GM12875 (cell line): Measurements from ENCODE around the gene SESN1.

Source experiments
- H3K4me3 ChIP-seq: one replicate; pipeline ENCODE4 v1.5.1; 2011; ENCODE audit warnings: low read depth, low read length, control low read depth
- TF ChIP-seq, protein P1 (sequence below): IDR thresholded peaks from 2 replicates; pipeline ENCODE4 v1.5.1; 2011; ENCODE audit warnings: low read depth, mild to moderate bottlenecking, control low read depth, inconsistent platforms, low read length, moderate library complexity, borderline replicate concordance; ENCODE audit not compliant: insufficient read depth

SESN1 gene

DNA sequence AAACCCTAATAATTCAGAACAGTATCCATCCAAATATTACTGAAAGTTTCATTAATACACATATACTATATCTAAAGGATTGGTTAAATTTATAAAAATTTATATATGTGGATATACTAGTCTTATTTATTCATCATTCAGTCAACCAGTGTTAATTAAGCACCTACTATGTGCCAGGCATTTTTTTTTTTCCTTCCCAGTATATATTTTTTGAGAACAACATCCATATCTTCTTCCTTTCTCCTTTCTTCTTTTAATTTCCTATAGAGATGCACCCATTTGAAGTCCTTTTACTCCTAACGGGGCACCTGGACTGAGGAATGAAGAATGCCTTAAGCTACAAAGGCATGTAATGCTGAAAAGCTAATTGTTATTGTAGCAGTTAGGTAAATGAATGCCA is 72.8 kb downstream of the SESN1 start:
- TF ChIP-seq, protein P1, sequence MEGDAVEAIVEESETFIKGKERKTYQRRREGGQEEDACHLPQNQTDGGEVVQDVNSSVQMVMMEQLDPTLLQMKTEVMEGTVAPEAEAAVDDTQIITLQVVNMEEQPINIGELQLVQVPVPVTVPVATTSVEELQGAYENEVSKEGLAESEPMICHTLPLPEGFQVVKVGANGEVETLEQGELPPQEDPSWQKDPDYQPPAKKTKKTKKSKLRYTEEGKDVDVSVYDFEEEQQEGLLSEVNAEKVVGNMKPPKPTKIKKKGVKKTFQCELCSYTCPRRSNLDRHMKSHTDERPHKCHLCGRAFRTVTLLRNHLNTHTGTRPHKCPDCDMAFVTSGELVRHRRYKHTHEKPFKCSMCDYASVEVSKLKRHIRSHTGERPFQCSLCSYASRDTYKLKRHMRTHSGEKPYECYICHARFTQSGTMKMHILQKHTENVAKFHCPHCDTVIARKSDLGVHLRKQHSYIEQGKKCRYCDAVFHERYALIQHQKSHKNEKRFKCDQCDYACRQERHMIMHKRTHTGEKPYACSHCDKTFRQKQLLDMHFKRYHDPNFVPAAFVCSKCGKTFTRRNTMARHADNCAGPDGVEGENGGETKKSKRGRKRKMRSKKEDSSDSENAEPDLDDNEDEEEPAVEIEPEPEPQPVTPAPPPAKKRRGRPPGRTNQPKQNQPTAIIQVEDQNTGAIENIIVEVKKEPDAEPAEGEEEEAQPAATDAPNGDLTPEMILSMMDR, result no peak

DNA sequence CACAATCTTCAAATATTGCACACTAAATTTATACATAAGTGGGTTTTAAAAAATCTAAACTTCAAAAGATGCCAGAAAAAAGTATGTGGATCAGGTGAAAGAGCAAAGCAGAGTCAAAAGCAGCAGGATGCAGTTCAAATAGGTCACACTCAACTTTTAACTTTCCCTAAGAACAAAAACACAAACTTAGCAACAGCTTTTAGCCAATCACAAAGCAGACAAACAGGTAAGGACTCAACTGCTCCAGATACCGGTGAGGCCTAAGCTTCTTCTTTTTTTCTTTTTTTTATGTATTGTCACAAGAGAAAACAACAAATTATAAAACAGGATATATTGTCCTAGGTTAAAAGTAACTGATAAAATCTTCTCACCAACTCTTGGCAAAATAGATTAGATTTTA is 74.7 kb downstream of the SESN1 start:
- no peak overlapping the region for H3K4me3 ChIP-seq
- TF ChIP-seq, protein P1, result no peak

More for the DNA sequence above, 72.8 kb downstream of the SESN1 start:
- no peak overlapping the region for H3K4me3 ChIP-seq

DNA sequence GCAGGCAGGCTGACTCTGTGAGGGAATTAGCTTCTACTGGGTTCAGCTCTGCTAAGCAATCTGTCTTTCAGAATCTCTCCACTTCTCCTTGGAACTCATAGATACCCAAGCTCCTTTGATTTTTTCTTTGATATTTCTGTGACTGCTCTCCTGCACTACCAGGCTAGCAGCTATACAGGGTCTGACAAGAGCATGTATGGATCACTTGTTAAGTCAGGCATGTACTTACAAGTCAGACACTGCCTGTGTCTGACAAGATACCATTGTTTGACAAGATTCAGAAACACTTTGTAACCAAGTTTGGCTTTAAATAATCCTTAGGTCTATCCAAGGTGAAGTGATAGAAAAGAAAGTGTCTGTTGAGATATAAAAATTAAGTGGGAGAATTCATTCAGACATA is 79.5 kb downstream of the SESN1 start:
- TF ChIP-seq, protein P1, result no peak

DNA sequence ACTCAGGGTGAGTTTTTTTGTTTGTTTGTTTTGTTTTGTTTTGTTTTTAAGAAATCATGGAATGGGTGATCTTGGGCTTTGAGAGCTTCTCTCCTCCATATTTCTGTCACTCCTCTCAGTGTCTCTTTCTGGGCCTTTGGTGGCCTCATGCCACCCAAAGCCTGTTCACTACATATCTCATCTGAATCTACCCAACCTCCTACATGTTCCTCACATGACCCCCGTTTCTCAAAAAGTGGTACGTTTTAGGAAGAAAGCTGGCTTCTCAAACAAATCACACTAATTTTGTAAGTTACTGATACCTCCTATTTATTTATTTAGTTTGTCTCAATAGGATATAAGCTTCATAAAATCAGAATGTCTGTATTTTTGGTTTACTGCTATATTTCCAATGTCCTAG is 80.0 kb downstream of the SESN1 start:
- no peak overlapping the region for H3K4me3 ChIP-seq
- TF ChIP-seq, protein P1, result no peak

More for the DNA sequence above, 79.5 kb downstream of the SESN1 start:
- no peak overlapping the region for H3K4me3 ChIP-seq

DNA sequence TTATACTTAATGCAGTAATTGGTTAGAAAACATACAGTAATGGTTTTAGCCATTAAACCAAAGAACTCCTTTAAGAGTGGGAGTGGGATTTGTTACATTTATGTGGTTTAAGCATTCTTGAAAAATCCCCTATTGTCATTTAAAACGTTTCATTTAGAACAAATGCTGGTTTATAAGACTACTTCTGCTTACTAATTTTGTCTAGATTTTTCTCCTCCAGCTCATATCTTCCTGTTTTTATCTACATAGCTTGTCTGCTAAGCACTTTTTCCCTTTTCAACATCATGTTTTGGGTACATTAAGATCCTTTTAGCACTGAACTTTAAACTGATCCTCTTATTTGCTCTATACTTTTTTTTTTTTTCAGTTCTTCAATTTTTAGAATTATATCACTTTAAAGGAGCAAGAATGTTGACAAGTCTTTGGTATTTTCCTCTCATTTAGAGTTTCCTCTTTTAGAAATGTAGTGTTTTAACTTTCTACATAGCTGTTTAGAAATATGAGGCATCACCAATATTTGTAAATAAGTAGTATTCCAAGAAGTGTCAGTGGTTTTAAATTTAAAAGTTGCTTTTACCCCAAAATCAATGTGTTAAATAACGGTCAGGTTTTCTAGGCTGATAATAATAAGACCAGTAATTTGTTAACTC is 80.9 kb downstream of the SESN1 start:
- no peak overlapping the region for H3K4me3 ChIP-seq
- TF ChIP-seq, protein P1, result no peak

DNA sequence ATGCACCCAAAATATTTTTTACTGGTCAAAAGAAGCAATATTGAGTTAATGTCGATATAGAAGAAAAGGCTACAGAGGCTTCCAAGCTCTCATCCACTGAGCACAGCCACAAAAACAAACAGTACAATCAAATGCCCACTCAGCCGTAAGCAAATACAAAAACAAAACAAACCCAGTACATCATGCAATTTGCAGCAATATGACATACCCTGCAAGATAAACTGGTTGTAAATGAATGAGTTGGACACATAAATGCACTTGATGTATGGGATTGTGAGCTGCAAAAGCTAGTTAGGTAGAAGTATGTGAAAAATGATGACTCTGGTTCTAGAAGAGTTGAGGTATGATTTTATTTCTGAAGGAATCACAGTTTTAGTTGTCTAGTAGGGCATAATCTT is 83.9 kb downstream of the SESN1 start:
- TF ChIP-seq, protein P1, result no peak
- no peak overlapping the region for H3K4me3 ChIP-seq

DNA sequence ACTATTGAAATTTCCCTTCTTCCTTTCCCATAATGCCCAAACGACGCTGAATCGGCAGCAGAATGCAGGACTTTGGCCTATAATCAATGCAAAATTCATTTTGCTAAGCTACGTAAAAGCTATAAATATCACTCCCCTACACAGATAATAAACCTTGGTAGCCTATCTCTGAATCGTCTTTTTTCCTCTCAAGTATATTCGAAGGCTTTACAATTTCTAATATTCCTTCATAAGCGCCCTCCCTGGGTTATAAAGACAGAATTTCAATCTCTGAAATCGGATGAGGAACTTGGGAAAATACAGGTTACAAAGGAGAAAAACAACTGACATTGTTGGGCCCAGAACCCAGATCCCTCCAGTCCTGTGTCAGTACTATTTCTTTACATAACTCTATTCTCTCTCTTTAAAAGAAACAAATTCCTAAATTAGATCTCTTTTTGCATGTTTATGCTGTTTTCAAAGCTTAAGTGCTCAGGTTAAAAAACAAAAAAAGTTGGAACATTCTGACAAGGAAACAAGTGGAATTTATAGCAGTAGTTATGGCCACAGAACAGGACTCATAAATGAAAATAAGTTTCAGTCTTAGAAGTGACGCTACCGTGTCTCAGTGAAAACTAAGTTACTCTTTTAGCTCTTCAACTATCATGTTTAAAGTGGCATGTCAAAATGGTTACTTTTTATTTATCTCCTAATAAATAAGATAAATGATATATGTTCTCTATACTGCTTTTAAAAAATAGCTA is 84.5 kb downstream of the SESN1 start:
- TF ChIP-seq, protein P1, result no peak
- no peak overlapping the region for H3K4me3 ChIP-seq
